GM18499 (cell line): Measurements from ENCODE around the gene USP17L5.
"Not testable (repeated sequence)": the region's sequence is repeated elsewhere in the genome, so short reads cannot be mapped to it uniquely, and the experiment has no call there.

Source experiments
- ATAC-seq: cut with Tn5 transposase; IDR thresholded peaks from one replicate; pipeline ENCODE4 v1.9.1; 2021; ENCODE audit warnings: moderate number of reproducible peaks; ENCODE audit not compliant: insufficient read depth, unreplicated experiment

The USP17L5 gene, protein sequence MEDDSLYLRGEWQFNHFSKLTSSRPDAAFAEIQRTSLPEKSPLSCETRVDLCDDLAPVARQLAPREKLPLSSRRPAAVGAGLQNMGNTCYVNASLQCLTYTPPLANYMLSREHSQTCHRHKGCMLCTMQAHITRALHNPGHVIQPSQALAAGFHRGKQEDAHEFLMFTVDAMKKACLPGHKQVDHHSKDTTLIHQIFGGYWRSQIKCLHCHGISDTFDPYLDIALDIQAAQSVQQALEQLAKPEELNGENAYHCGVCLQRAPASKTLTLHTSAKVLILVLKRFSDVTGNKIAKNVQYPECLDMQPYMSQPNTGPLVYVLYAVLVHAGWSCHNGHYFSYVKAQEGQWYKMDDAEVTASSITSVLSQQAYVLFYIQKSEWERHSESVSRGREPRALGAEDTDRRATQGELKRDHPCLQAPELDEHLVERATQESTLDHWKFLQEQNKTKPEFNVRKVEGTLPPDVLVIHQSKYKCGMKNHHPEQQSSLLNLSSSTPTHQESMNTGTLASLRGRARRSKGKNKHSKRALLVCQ

DNA sequence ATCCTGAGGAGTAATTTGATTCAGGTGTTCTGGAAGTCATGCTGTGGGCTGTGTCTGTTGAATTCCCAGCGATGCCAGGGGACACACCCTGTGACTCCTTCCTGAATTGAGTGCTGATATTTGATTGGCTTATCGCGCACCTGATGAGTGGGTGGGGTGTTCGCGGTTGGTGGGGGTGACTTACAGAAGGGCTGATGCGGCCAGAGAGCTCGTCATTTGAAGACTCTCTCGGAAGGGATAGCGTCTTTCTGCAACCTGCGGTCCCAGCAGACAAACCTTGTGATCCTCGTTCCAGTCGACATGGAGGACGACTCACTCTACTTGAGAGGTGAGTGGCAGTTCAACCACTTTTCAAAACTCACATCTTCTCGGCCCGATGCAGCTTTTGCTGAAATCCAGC is at the start of gene USP17L5:
Gene USP17L5, plus strand, starts transcription at position 301 of the 400 bp plus-strand sequence. Its CDS starts 0 bp downstream, at position 301.
- not testable (repeated sequence) for ATAC-seq

DNA sequence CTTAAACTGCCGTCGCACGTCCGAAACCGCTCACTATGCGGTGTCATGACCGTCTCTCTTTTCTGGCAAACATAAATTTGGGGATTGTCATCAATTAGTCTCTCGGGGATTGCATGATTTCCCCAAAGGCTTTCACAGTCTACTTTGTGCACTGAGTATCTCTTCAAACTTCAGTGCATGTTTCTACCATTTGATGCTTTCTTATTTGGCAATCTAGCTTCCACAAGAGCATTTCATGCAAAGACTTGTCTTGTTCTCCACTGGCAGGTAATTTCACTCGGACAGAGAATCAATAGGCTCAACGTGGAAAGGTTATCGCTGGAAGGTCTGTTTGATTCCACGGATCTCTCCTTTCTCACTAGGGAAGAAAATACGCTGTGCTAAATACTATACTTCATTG is 15.0 kb upstream of the USP17L5 start:
- not testable (repeated sequence) for ATAC-seq

- not testable (repeated sequence) for ATAC-seq
These were observed 14.3 kb upstream of the USP17L5 start, which contains the start of gene USP17L24 for GRCh38 chr4:9324865-9325264. Gene USP17L24 (plus strand): TSS chr4:9325165. CDS start chr4:9325165, 0 bp downstream.

GRCh38 chr4:9329611-9330010 is 9.6 kb upstream of the USP17L5 start, which contains the start of gene USP17L25:
Gene USP17L25 (plus strand): TSS chr4:9329911. CDS start chr4:9329911, 0 bp downstream.
- ATAC-seq: not testable (repeated sequence)

- not testable (repeated sequence) for ATAC-seq
These were observed 4.8 kb upstream of the USP17L5 start, which contains the start of gene USP17L26 for GRCh38 chr4:9334358-9334757. Gene USP17L26 (plus strand): TSS chr4:9334658. CDS start chr4:9334658, 0 bp downstream.

DNA sequence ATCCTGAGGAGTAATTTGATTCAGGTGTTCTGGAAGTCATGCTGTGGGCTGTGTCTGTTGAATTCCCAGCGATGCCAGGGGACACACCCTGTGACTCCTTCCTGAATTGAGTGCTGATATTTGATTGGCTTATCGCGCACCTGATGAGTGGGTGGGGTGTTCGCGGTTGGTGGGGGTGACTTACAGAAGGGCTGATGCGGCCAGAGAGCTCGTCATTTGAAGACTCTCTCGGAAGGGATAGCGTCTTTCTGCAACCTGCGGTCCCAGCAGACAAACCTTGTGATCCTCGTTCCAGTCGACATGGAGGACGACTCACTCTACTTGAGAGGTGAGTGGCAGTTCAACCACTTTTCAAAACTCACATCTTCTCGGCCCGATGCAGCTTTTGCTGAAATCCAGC is 4.6 kb downstream of the USP17L5 start, which contains the start of gene USP17L27:
Gene USP17L27, plus strand, starts transcription at position 301 of the 400 bp plus-strand sequence. Its CDS starts 0 bp downstream, at position 301.
- not testable (repeated sequence) for ATAC-seq

- ATAC-seq: not testable (repeated sequence)
These were observed 9.4 kb downstream of the USP17L5 start, which contains the start of gene USP17L28 for GRCh38 chr4:9348593-9348992. Gene USP17L28 (plus strand): TSS chr4:9348893. CDS start chr4:9348893, 0 bp downstream.

DNA sequence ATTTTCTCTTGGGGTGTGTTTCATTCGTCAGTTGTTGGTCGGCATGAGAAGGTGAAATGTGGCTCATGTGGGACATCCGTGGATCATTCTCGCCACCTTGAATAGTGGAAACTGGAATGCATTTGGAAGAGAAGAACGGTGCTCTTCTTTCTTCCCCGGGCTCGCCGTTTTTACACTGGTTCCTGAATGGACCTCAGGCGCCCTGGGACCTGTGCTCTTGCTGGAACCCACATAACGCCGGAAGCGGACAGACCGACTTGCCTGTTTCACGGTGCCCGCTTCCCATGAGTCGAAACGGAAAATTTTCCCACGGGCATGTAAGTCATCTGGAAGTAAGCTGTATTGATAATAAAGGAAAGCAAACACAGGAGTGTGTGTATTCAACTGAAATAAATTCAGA is 11.7 kb downstream of the USP17L5 start:
- ATAC-seq: not testable (repeated sequence)

DNA sequence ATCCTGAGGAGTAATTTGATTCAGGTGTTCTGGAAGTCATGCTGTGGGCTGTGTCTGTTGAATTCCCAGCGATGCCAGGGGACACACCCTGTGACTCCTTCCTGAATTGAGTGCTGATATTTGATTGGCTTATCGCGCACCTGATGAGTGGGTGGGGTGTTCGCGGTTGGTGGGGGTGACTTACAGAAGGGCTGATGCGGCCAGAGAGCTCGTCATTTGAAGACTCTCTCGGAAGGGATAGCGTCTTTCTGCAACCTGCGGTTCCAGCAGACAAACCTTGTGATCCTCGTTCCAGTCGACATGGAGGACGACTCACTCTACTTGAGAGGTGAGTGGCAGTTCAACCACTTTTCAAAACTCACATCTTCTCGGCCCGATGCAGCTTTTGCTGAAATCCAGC is 14.1 kb downstream of the USP17L5 start, which contains the start of gene USP17L29:
Gene USP17L29, plus strand, starts transcription at position 301 of the 400 bp plus-strand sequence. Its CDS starts 0 bp downstream, at position 301.
- not testable (repeated sequence) for ATAC-seq

DNA sequence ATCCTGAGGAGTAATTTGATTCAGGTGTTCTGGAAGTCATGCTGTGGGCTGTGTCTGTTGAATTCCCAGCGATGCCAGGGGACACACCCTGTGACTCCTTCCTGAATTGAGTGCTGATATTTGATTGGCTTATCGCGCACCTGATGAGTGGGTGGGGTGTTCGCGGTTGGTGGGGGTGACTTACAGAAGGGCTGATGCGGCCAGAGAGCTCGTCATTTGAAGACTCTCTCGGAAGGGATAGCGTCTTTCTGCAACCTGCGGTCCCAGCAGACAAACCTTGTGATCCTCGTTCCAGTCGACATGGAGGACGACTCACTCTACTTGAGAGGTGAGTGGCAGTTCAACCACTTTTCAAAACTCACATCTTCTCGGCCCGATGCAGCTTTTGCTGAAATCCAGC is 23.6 kb downstream of the USP17L5 start, which contains the start of gene USP17L30:
Gene USP17L30, plus strand, starts transcription at position 301 of the 400 bp plus-strand sequence. Its CDS starts 0 bp downstream, at position 301.
- ATAC-seq: not testable (repeated sequence)

GRCh38 chr4:9379881-9380280 is 40.7 kb downstream of the USP17L5 start:
- ATAC-seq: not testable (repeated sequence)

DNA sequence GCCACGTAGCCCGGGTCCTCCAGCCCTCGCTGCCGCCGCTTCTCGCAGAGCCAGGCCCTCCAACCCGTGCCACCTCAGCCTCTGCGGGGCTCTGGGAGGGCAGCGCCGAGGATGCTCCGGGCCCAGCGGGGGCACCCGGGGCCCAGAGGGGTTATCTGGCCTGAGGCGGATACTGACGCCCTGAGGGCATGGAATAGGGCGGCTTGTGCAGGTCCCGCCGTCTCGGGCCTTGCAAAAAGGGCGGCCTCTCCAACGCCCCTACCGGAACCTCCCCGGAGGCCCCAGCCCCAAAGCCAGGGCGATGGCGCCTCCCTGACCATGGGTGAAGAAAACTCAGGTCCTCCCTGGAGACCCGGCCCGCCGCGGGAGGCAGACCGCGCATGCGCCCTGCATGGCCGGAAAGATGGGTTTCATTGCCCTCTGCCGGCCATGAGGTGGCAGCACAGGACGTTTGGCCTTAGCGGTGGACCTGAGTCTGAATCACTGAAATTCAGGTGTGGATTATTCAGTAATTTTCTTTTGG is 41.9 kb downstream of the USP17L5 start:
- not testable (repeated sequence) for ATAC-seq

DNA sequence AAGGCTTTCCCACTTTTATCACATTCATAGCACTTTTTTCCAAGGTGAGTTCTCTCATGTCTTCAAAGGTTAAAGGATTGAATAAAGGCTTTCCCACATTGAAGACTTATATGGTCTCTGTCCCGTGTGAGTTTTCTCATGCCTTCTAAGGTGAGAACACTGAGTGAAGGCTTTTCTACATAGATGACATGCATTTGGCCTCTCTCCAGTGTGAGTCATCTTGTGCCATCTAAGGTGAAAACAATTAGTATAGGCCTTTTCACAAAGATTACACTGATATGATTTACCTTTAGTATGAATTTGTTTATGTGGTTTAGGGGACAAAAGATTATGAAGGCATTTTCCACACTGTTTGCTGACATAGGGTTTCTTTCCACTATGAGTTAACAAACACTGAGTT is 44.9 kb downstream of the USP17L5 start:
- no peak for ATAC-seq

DNA sequence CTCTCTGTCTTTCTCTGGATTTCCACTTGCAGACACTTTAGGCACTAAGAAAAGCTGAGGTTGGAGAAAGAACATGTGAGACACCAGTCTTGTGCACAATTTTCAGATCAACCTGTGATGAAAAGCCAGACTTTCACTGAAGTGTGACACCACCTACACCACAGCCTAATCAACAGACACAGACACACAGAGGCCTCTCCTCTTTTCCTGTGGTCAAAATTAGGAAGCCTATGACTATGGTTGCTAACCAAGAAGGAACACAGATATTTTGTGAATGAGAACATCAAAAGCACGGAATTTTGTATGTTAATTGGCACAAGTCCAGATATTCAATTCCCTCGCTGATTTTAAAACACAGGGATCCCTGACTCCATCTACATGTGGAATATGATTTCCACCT is 49.8 kb downstream of the USP17L5 start:
- ATAC-seq: not testable (repeated sequence)
